OCI-LY3 (cell line): ENCODE data around the gene EPHA2.

Experiments used
- H2AFZ ChIP-seq: fragments of 200-600, 300-600 bp; shearing (Covaris generic); 2 replicates; pipeline ENCODE4 v1.6.0; 2014; ENCODE audit warnings: antibody characterized with exemption, low read depth, low read length
- H3K27ac ChIP-seq: fragments of 200-600, 300-600 bp; sonication (generic); 2 replicates; pipeline ENCODE4 v1.5.1; 2014; ENCODE audit warnings: mild to moderate bottlenecking, low read length, moderate library complexity, mixed read lengths
- H3K27me3 ChIP-seq: fragments of 200-600, 300-600 bp; sonication (generic); 2 replicates; pipeline ENCODE4 v1.6.1; 2014; ENCODE audit warnings: low read depth, low read length, mixed read lengths
- H3K36me3 ChIP-seq: fragments of 200-600, 300-600 bp; sonication (generic); replicated peaks from 2 replicates; pipeline ENCODE3; 2014; ENCODE audit warnings: low read depth, low read length, mixed read lengths
- H3K4me1 ChIP-seq: fragments of 300-600, 200-600 bp; sonication (generic); 2 replicates; pipeline ENCODE4 v1.6.1; 2014; ENCODE audit warnings: low read length, mixed read lengths
- H3K4me2 ChIP-seq: fragments of 200-600, 300-600 bp; sonication (generic); 2 replicates; pipeline ENCODE4 v1.6.1; 2014; ENCODE audit warnings: low read length, mixed read lengths
- H3K4me3 ChIP-seq: fragments of 300-600, 200-600 bp; sonication (generic); 2 replicates; pipeline ENCODE4 v1.5.1; 2014; ENCODE audit warnings: antibody characterized with exemption, mild to moderate bottlenecking, low read length, moderate library complexity
- H3K79me2 ChIP-seq: fragments of 300-600, 200-600 bp; shearing (Covaris generic); 2 replicates; pipeline ENCODE4 v1.6.1; 2014; ENCODE audit warnings: mild to moderate bottlenecking, low read length, mixed read lengths
- H3K9ac ChIP-seq: fragments of 300-600, 200-600 bp; shearing (Covaris generic); 2 replicates; pipeline ENCODE4 v1.6.0; 2014; ENCODE audit warnings: mild to moderate bottlenecking, low read length, moderate library complexity
- H3K9me3 ChIP-seq: fragments of 200-600, 300-600 bp; shearing (Covaris generic); 2 replicates; pipeline ENCODE4 v1.6.1; 2014; ENCODE audit warnings: low read length, mixed read lengths; ENCODE audit not compliant: insufficient read depth
- H4K20me1 ChIP-seq: fragments of 200-600, 300-600 bp; sonication (generic); 2 replicates; pipeline ENCODE4 v1.6.1; 2016; ENCODE audit warnings: low read length, mixed read lengths; ENCODE audit not compliant: insufficient read depth
- EZH2phosphoT487 ChIP-seq: fragments of 200-600 bp; shearing (Covaris generic); IDR thresholded peaks from 2 replicates; pipeline ENCODE4 v1.6.1; 2018; ENCODE audit warnings: antibody characterized with exemption, mixed run types, low read depth
- TF ChIP-seq, protein P1 (sequence below): fragments of 200-600, 300-600 bp; sonication (generic); IDR thresholded peaks from 2 replicates; pipeline ENCODE4 v1.5.1; 2014; ENCODE audit warnings: antibody characterized with exemption, low read length, low read depth

The EPHA2 gene

GRCh38 chr1:16183765-16184556, 28.1 kb upstream of the EPHA2 start:
- H3K79me2 ChIP-seq: no peaks in the 10 kb centered on the region
- H3K4me2 ChIP-seq: no peak overlapping the region
- H3K27ac ChIP-seq: no peak overlapping the region
- no peaks in the 10 kb centered on the region for H3K36me3 ChIP-seq
- H3K4me3 ChIP-seq: no peak overlapping the region
- H2AFZ ChIP-seq: no peak overlapping the region
- H3K4me1 ChIP-seq: peaks cover 3% of the 10 kb centered on the region; the same call in 1 of the 2 replicates
- no peaks in the 10 kb centered on the region for H4K20me1 ChIP-seq
- no peak overlapping the region for H3K9ac ChIP-seq
- no peaks in the 10 kb centered on the region for H3K9me3 ChIP-seq
- TF ChIP-seq EZH2phosphoT487: no peak
- TF ChIP-seq, protein P1, sequence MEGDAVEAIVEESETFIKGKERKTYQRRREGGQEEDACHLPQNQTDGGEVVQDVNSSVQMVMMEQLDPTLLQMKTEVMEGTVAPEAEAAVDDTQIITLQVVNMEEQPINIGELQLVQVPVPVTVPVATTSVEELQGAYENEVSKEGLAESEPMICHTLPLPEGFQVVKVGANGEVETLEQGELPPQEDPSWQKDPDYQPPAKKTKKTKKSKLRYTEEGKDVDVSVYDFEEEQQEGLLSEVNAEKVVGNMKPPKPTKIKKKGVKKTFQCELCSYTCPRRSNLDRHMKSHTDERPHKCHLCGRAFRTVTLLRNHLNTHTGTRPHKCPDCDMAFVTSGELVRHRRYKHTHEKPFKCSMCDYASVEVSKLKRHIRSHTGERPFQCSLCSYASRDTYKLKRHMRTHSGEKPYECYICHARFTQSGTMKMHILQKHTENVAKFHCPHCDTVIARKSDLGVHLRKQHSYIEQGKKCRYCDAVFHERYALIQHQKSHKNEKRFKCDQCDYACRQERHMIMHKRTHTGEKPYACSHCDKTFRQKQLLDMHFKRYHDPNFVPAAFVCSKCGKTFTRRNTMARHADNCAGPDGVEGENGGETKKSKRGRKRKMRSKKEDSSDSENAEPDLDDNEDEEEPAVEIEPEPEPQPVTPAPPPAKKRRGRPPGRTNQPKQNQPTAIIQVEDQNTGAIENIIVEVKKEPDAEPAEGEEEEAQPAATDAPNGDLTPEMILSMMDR: no peak
- no peaks in the 10 kb centered on the region for H3K27me3 ChIP-seq

DNA sequence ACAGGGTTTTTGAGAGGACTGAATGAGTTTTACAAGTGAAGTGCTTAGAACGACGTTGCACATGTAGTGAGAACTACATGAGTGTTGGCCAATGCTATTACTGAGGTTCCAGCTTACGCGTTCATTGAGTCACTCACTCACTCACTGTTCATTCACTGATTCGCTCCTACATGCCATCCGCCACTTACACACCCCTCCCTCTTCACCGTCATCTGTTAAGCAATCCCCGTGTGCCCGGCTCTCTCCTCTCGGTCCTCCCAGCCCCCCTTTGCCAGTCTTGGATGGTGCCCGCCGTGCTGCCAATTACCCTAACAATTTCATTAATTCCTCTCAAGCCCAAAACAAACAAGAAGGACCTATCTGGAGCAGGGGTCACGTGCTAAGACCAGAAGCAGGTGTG, 27.3 kb upstream of the EPHA2 start:
- no peak overlapping the region for H3K4me2 ChIP-seq

DNA sequence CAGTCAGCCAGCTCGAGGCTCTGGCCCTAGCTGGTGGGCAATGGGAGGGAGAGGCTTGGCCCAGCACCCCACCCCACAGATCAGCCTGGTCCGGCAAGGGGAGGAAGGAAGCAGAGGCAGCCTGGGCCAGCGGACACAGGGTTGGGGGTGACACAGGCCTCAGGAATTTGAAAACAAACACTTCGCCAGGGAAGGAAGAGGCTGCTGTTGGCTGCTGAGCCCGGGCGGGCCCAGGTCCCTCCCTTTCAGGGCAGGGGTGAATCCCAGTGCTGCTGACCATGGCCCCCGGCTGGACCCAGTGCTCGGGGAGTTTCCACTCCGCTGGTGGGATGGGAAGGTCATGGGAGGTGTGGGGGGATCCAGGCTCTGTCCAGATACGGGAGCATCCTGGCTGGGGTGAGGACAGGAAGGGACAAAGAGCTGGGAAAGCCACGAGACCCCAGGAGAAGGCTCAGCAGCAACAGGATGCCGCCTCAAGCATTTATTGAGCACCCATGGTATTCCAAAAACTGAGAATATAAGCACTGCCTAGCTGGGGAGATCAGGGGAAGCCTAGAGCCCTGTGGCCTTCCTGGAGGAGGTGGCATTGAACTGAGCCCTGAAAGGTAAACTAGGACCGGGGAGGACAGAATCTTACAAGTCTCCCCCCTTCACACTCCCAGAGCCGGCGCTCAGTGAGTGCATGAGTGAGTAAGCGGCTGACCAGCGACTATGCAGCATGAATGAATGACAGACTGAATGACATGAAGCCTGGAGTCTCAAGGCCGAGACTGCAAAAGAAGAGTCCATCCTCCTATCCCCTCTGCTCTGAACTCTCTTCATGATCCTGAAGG, 26.2 kb upstream of the EPHA2 start:
- Histone ChIP-seq H3K4me3 (no peak overlapping the region), H3K79me2 (no peaks in the 10 kb centered on the region), H3K9ac (no peak overlapping the region), H3K27ac (no peak overlapping the region), H4K20me1 (no peaks in the 10 kb centered on the region), H2AFZ (no peak overlapping the region), H3K27me3 (no peaks in the 10 kb centered on the region), H3K36me3 (no peaks in the 10 kb centered on the region), H3K4me2 (no peak overlapping the region), H3K9me3 (no peaks in the 10 kb centered on the region), H3K4me1 (no peaks in the 10 kb centered on the region)
- no peak for TF ChIP-seq EZH2phosphoT487
- TF ChIP-seq, protein P1: no peak

More for the DNA sequence above, 27.3 kb upstream of the EPHA2 start:
- H3K4me3 ChIP-seq: no peak overlapping the region
- no peaks in the 10 kb centered on the region for H3K79me2 ChIP-seq
- H3K9me3 ChIP-seq: no peaks in the 10 kb centered on the region
- no peak overlapping the region for H3K27ac ChIP-seq
- no peaks in the 10 kb centered on the region for H4K20me1 ChIP-seq
- H3K27me3 ChIP-seq: no peaks in the 10 kb centered on the region
- no peak overlapping the region for H3K9ac ChIP-seq
- H3K4me1 ChIP-seq: peaks cover 3% of the 10 kb centered on the region; the same call in 1 of the 2 replicates
- no peak overlapping the region for H2AFZ ChIP-seq
- TF ChIP-seq EZH2phosphoT487: no peak
- TF ChIP-seq, protein P1: no peak
- H3K36me3 ChIP-seq: no peaks in the 10 kb centered on the region

DNA sequence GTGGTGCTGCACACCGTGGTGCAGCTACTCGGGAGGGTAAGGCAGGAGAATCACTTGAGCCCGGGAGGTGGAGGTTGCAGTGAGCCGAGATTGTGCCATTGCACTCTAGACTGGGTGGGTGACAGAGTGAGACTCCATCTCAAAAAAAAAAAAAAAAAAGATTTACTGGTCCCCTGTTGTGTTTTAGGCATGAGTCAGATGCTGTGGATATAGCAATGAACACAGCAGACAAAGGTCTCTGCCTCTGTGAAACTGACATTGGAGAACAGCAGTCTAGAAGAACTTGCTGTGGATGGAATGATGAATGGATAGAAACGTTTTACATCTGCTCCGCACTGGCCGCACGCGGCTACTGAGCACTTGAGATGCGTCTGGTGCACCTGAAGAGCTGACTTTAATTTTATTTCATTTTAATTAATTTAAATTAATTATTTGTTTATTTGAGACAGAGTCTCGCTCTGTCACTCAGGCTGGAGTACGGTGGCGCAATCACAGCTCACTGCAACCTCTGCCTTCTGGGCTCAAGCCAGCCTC, 24.5 kb upstream of the EPHA2 start:
- no peaks in the 10 kb centered on the region for H4K20me1 ChIP-seq
- no peaks in the 10 kb centered on the region for H3K36me3 ChIP-seq
- no peaks in the 10 kb centered on the region for H3K27me3 ChIP-seq
- no peak overlapping the region for H3K4me3 ChIP-seq
- no peaks in the 10 kb centered on the region for H3K9me3 ChIP-seq
- no peak overlapping the region for H3K27ac ChIP-seq
- H3K4me1 ChIP-seq: no peaks in the 10 kb centered on the region
- TF ChIP-seq, protein P1: no peak
- no peak for TF ChIP-seq EZH2phosphoT487
- H3K79me2 ChIP-seq: no peaks in the 10 kb centered on the region
- H2AFZ ChIP-seq: no peak overlapping the region
- H3K4me2 ChIP-seq: no peak overlapping the region
- no peak overlapping the region for H3K9ac ChIP-seq
